HepG2 (cell line): ENCODE results near the gene SYNE1. TPM values are rescaled to one million over a fixed set of nuclear protein-coding genes. Genes with fewer than 3 reads are reported as not detected.
"Not testable (repeated sequence)": the region's sequence is repeated elsewhere in the genome, so short reads cannot be mapped to it uniquely, and the experiment has no call there.

Experiments
- ATAC-seq: fragments of 200-7000 bp; cut with Tn5 transposase; 3 replicates; pipeline ENCODE4 v1.9.1; 2020; ENCODE audit warnings: mild to moderate bottlenecking, moderate library complexity
- BruUV-seq: library from RNA; stranded (reverse); fragments of 400-500 nt; replicated peaks from 2 replicates; lab custom pipeline; 2021; lab: Mats Ljungman, UMichigan
- CTCF ChIA-PET: fragments of 300-600 bp; formaldehyde crosslinking; extraction: SDS; loops from one replicate; lab custom pipeline; 2021; ENCODE audit warnings: low total read pairs, inconsistent platforms, low intra/inter-chr PET ratio; lab: Yijun Ruan, JAX
- POLR2A ChIA-PET: fragments of 350-600 bp; sonication (Branson Sonifier 250); formaldehyde crosslinking; loops from one replicate; lab custom pipeline; 2020; ENCODE audit warnings: antibody characterized with exemption, inconsistent platforms; lab: Yijun Ruan, JAX
- DNase-seq: peaks from one replicate; pipeline ENCODE4 v3.0.0-alpha.2; 2015; ENCODE audit warnings: low spot score
- FAIRE-seq: peaks from 3 replicates; lab custom pipeline; 2011; peaks lifted over from hg19 to GRCh38; lab: Jason Lieb, UNC
- H2AFZ ChIP-seq: one replicate; pipeline ENCODE4 v1.6.1; 2011; ENCODE audit warnings: low read length, inconsistent platforms
- H3K27ac ChIP-seq: fragments of 300-600 bp; 3 replicates; pipeline ENCODE4 v1.8.0; 2011; ENCODE audit warnings: mixed run types, mild to moderate bottlenecking, mixed read lengths, low read length, inconsistent platforms; ENCODE audit not compliant: insufficient read depth; ENCODE audit errors: extremely low read length
- H3K27me3 ChIP-seq, 2 experiments: fragments of 200-600 bp in 1 of 2; 2 replicates in 1 of 2; 3 replicates in 1 of 2; pipeline versions ENCODE4 v1.6.0 to v1.8.0; 2011; ENCODE audit warnings: low read length in 2 of 2, mild to moderate bottlenecking in 2 of 2, moderate library complexity in 2 of 2, inconsistent platforms in 1 of 2; ENCODE audit not compliant: insufficient read depth in 2 of 2, control insufficient read depth in 1 of 2
- H3K36me3 ChIP-seq, 2 experiments: fragments of 200-600 bp in 1 of 2; replicated peaks in 1 of 2; 2 replicates in 1 of 2; 3 replicates in 1 of 2; pipeline versions ENCODE4 v1.5.1 to v1.8.0; 2011; ENCODE audit warnings: low read length in 2 of 2, inconsistent platforms in 1 of 2; ENCODE audit not compliant: insufficient read depth in 2 of 2, control insufficient read depth in 1 of 2
- H3K4me1 ChIP-seq: 2 replicates; pipeline ENCODE4 v1.5.1; 2012; ENCODE audit warnings: low read length, inconsistent platforms; ENCODE audit not compliant: insufficient read depth
- H3K4me2 ChIP-seq: 2 replicates; pipeline ENCODE4 v1.6.0; 2011; ENCODE audit warnings: low read depth, low read length, inconsistent platforms
- H3K4me3 ChIP-seq, 3 experiments: fragments of 200-600 bp in 1 of 3; sonication (generic), shearing (Covaris generic) in 1 of 3; replicated peaks in 1 of 3; 2 replicates each; pipeline ENCODE4 v1.5.1; 2011 to 2016; ENCODE audit warnings: low read length in 3 of 3, inconsistent platforms in 2 of 3, low read depth in 2 of 3, mild to moderate bottlenecking in 2 of 3, control low read depth in 1 of 3, mixed read lengths in 1 of 3; ENCODE audit not compliant: insufficient read depth in 1 of 3
- H3K79me2 ChIP-seq: one replicate; pipeline ENCODE4 v1.6.1; 2011; ENCODE audit warnings: low read length, inconsistent platforms; ENCODE audit not compliant: insufficient read depth
- H3K9ac ChIP-seq: 2 replicates; pipeline ENCODE4 v1.6.0; 2011; ENCODE audit warnings: mild to moderate bottlenecking, low read depth, low read length, inconsistent platforms; ENCODE audit not compliant: insufficient read depth
- H3K9me3 ChIP-seq: 2 replicates; pipeline ENCODE4 v1.5.1; 2012; ENCODE audit warnings: mild to moderate bottlenecking, low read length
- H4K20me1 ChIP-seq: 2 replicates; pipeline ENCODE4 v1.6.0; 2011; ENCODE audit warnings: inconsistent platforms, mild to moderate bottlenecking, low read length, moderate library complexity; ENCODE audit not compliant: insufficient read depth
- FOXA1 ChIP-seq, 2 experiments: fragments of 450-650 bp in 1 of 2; sonication (generic) in 1 of 2; formaldehyde crosslinking in 1 of 2; IDR thresholded peaks; 2 replicates each; pipeline versions ENCODE4 v1.4.0 to v1.6.1; 2016 to 2020; ENCODE audit warnings: missing genetic modification reagents in 1 of 2
- HNRNPLL ChIP-seq: fragments of 200-400 bp; formaldehyde crosslinking; IDR thresholded peaks from 2 replicates; pipeline ENCODE4 v1.6.1; 2017; ENCODE audit warnings: mild to moderate bottlenecking, low read depth, low read length; ENCODE audit not compliant: poor library complexity, severe bottlenecking
- NBN ChIP-seq: fragments of 450-650 bp; conservative IDR thresholded peaks from 2 replicates; pipeline ENCODE4 v1.6.1; 2017
- SSRP1 ChIP-seq: IDR thresholded peaks from 2 replicates; pipeline ENCODE4 v1.6.1; 2016; ENCODE audit warnings: control low read depth
- ZBTB42 ChIP-seq: sonication (generic); formaldehyde crosslinking; IDR thresholded peaks from 2 replicates; pipeline ENCODE4 v1.5.0; 2020; ENCODE audit warnings: mild to moderate bottlenecking, missing genetic modification reagents
- ZIK1 ChIP-seq: sonication (generic); formaldehyde crosslinking; IDR thresholded peaks from 2 replicates; pipeline ENCODE4 v1.5.0; 2020; ENCODE audit warnings: mild to moderate bottlenecking, low read depth, missing genetic modification reagents, borderline replicate concordance
- ZMYM3 ChIP-seq: sonication (generic); formaldehyde crosslinking; IDR thresholded peaks from 2 replicates; pipeline ENCODE4 v1.5.1; 2020; ENCODE audit warnings: mild to moderate bottlenecking, missing genetic modification reagents
- ZNF3 ChIP-seq: IDR thresholded peaks from 2 replicates; pipeline ENCODE4 v1.7.0; 2017; ENCODE audit warnings: inconsistent platforms
- ZNF33A ChIP-seq: sonication (generic); formaldehyde crosslinking; IDR thresholded peaks from 2 replicates; pipeline ENCODE4 v1.5.1; 2020; ENCODE audit warnings: missing genetic modification reagents, mild to moderate bottlenecking, moderate library complexity, borderline replicate concordance
- ZNF510 ChIP-seq: sonication (generic); formaldehyde crosslinking; IDR thresholded peaks from 2 replicates; pipeline ENCODE4 v1.4.0; 2020; ENCODE audit warnings: low read depth, mild to moderate bottlenecking, missing genetic modification reagents
- ZNF569 ChIP-seq: sonication (generic); formaldehyde crosslinking; IDR thresholded peaks from 2 replicates; pipeline ENCODE4 v1.5.0; 2020; ENCODE audit warnings: mild to moderate bottlenecking, missing genetic modification reagents, moderate library complexity, borderline replicate concordance
- ZNF670 ChIP-seq: sonication (generic); formaldehyde crosslinking; IDR thresholded peaks from 2 replicates; pipeline ENCODE4 v1.8.0; 2022; ENCODE audit warnings: mild to moderate bottlenecking, missing genetic modification reagents, borderline replicate concordance
- WGBS: methylation state at CpG from one replicate; pipeline ENCODE4 v1.1.6; 2017; ENCODE audit warnings: low lambda C conversion rate; 5-methylcytosine and 5-hydroxymethylcytosine counted together
- in situ Hi-C: cut with HindIII; loops from 2 replicates; pipeline ENCODE4 v1.10.0; 2017; ENCODE audit warnings: low pct_unique_long_range_greater_than_20kb; ENCODE audit not compliant: extremely low pct_ligation_motif_present
- intact Hi-C: fragments of 100-400 bp; cut with micrococcal nuclease; formaldehyde crosslinking; loops from one replicate; pipeline ENCODE4 v1.10.0; 2022; ENCODE audit not compliant: unreplicated experiment
- polyA plus RNA-seq, 8 experiments: library from polyadenylated mRNA; depleted of rRNA in 3 of 8; stranded (reverse) in 7 of 8; unstranded in 1 of 8; fragments of >200 nt; fragmentation: Illumina TruSeq in 4 of 8; extraction: Trizol in 4 of 8; gene quantifications; 2 replicates each; pipeline versions ENCODE4 v1.2.1 to v1.2.3, GENCODE V29; 2011 to 2016; ENCODE audit warnings: low read depth in 4 of 8, missing spikeins in 1 of 8, mixed read lengths in 1 of 8; ENCODE audit not compliant: insufficient read depth in 1 of 8
- total RNA-seq, 5 experiments: library from RNA; depleted of rRNA; stranded (reverse); fragments of >200 nt; fragmentation: Illumina TruSeq; extraction: Trizol; gene quantifications; 2 replicates each; pipeline ENCODE4 v1.2.3, GENCODE V29; 2016; ENCODE audit warnings: low read depth in 1 of 5
- TF ChIP-seq, protein P1 (sequence below): sonication (generic); formaldehyde crosslinking; IDR thresholded peaks from 2 replicates; pipeline ENCODE4 v1.4.0; 2020; ENCODE audit warnings: missing genetic modification reagents
- TF ChIP-seq, protein P2 (sequence below): sonication (generic); formaldehyde crosslinking; IDR thresholded peaks from 2 replicates; pipeline ENCODE4 v1.8.1; 2023; ENCODE audit warnings: missing genetic modification reagents, inconsistent platforms, borderline replicate concordance

The SYNE1 gene
- total and polyA plus RNA-seq, 2 of the 13 experiments (the other 11 are each of a cell fraction or from before 2014, with no cell fraction given): 5.5 to 15.9 TPM

DNA sequence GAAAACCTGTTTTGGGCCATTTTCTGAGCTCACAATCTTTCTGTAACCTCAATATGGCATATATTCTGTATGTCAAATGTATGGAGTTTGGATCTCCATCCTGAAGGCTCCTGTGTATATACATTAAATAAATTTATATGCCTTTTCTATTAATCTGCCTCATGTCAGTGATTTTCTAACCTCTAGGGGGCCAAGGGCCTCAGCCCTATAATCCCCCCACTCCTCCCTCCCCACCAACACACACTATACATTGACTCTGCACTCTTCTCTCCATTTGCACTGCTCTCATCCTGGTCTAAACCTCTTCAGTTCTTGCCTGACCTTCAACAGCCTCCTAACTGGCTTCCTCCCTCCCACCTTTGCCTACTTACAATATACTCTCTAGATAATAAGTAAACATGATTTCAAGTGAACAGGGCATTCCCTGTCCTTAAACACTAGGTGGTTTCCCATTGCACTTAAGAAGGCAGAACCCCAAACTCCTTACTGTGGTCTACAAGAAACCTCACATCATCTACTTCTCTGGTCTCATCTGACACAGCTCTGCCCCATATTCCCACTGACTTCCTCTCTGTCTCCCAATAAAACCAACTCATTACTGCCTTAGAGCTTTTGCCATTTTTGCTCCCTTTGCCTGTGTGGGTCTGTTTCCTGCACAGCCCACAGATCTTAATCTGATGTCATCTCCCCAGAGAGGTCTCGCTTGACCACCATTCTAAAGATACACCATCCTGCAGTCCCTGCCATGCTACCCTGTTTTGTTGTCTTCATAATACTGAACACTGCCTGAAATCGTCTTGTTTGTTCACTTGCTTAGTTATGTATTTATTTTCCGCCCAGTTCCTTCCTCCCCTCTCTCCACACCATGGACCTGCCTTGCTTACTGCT, 213.7 kb downstream of the SYNE1 start:
- no peaks in the 10 kb centered on the region for H4K20me1 ChIP-seq
- ATAC-seq (no peak), DNase-seq (no peak), FAIRE-seq (no peak)
- no peak for TF ChIP-seq HNRNPLL
- no peak for TF ChIP-seq ZBTB42
- no peak for TF ChIP-seq ZIK1 (CRISPR knock-in tag)
- TF ChIP-seq ZNF569 (CRISPR knock-in tag): no peak
- no peak for TF ChIP-seq ZNF670 (CRISPR knock-in tag)
- TF ChIP-seq, protein P1, sequence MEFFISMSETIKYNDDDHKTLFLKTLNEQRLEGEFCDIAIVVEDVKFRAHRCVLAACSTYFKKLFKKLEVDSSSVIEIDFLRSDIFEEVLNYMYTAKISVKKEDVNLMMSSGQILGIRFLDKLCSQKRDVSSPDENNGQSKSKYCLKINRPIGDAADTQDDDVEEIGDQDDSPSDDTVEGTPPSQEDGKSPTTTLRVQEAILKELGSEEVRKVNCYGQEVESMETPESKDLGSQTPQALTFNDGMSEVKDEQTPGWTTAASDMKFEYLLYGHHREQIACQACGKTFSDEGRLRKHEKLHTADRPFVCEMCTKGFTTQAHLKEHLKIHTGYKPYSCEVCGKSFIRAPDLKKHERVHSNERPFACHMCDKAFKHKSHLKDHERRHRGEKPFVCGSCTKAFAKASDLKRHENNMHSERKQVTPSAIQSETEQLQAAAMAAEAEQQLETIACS (CRISPR knock-in tag): no peak
- TF ChIP-seq, protein P2, sequence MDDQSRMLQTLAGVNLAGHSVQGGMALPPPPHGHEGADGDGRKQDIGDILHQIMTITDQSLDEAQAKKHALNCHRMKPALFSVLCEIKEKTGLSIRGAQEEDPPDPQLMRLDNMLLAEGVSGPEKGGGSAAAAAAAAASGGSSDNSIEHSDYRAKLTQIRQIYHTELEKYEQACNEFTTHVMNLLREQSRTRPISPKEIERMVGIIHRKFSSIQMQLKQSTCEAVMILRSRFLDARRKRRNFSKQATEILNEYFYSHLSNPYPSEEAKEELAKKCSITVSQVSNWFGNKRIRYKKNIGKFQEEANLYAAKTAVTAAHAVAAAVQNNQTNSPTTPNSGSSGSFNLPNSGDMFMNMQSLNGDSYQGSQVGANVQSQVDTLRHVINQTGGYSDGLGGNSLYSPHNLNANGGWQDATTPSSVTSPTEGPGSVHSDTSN (CRISPR knock-in tag): no peak
- no peak for TF ChIP-seq ZNF33A (CRISPR knock-in tag)
- TF ChIP-seq SSRP1 (CRISPR knock-in tag): no peak
- TF ChIP-seq ZMYM3 (CRISPR knock-in tag): no peak
- TF ChIP-seq NBN: no peak
- TF ChIP-seq ZNF510: no peak
- no peak for TF ChIP-seq ZNF3 (CRISPR knock-in tag)
- no peak for TF ChIP-seq FOXA1 (IDR thresholded peaks at IDR 0.05)
- TF ChIP-seq FOXA1 (CRISPR knock-in tag; IDR thresholded peaks at IDR 0.05): no peak
- no TSS peak for BruUV-seq
- H3K27me3 ChIP-seq: peaks cover 0 to 7% of the 10 kb centered on the region in 2 experiments; a peak in 1 of 5 replicates
- no peak overlapping the region for H2AFZ ChIP-seq
- intact Hi-C loops: no loop called here
- H3K36me3 ChIP-seq: no peaks in the 10 kb centered on the region
- CTCF ChIA-PET: no interaction called here
- POLR2A ChIA-PET: no interaction called here
- WGBS: under 1% methylated on average over 3 of the region's 3 CpGs
- no peaks in the 10 kb centered on the region for H3K4me1 ChIP-seq
- in situ Hi-C loops: no loop called here
- no peak overlapping the region for H3K9ac ChIP-seq
- H3K4me3 ChIP-seq: no peak overlapping the region
- H3K4me2 ChIP-seq: no peak overlapping the region
- no peaks in the 10 kb centered on the region for H3K9me3 ChIP-seq
- no peaks in the 10 kb centered on the region for H3K79me2 ChIP-seq
- no peak overlapping the region for H3K27ac ChIP-seq

DNA sequence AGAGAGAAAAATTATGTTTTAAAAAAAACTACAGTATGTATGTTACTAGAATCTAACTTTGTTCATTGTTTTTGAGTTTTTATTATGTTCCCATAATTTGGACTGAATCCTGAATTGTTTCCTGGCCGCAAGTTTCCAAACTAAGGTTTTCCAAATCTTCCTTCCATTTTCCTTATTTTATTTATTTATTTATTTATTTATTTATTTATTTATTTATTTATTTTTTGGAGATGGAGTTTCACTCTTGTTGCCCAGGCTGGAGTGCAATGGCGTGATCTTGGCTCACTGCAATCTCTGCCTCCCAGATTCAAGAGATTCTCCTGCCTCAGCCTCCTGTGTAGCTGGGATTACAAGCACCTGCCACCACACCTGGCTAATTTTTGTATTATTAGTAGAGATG, 215.7 kb downstream of the SYNE1 start:
- ATAC-seq, H3K36me3 ChIP-seq, H3K27me3 ChIP-seq, H2AFZ ChIP-seq, FAIRE-seq, H3K4me1 ChIP-seq, H3K79me2 ChIP-seq, BruUV-seq, intact Hi-C loops, H3K27ac ChIP-seq, H3K4me3 ChIP-seq, H3K4me2 ChIP-seq, CTCF ChIA-PET, H3K9ac ChIP-seq, H3K9me3 ChIP-seq, H4K20me1 ChIP-seq, DNase-seq, in situ Hi-C loops, POLR2A ChIA-PET: not testable (repeated sequence)
- 47% methylated on average over 2 of the region's 2 CpGs for WGBS
